GM23248 (cell line): ENCODE results near the gene CTNND2. TPM values are rescaled to one million over a fixed set of nuclear protein-coding genes. Genes with fewer than 3 reads are reported as not detected.

Experiments used
- DNase-seq: peaks from one replicate; pipeline ENCODE4 v3.0.0-alpha.2; 2015
- H2AFZ ChIP-seq: fragments of 200-600 bp; sonication (generic); 2 replicates; pipeline ENCODE4 v1.6.1; 2016; ENCODE audit warnings: antibody characterized with exemption
- H3F3A ChIP-seq: fragments of 200-600 bp; sonication (generic); 2 replicates; pipeline ENCODE4 v1.6.1; 2016; ENCODE audit warnings: mild to moderate bottlenecking, antibody characterized with exemption, mixed run types; ENCODE audit not compliant: insufficient read depth
- H3K27ac ChIP-seq: fragments of 200-600 bp; sonication (generic); 2 replicates; pipeline ENCODE4 v1.5.1; 2016; ENCODE audit warnings: mild to moderate bottlenecking
- H3K27me3 ChIP-seq: fragments of 200-600 bp; sonication (generic); replicated peaks from 2 replicates; pipeline ENCODE4 v1.6.1; 2016; ENCODE audit warnings: mild to moderate bottlenecking; ENCODE audit not compliant: insufficient read depth
- H3K36me3 ChIP-seq: fragments of 200-600 bp; sonication (generic); 2 replicates; pipeline ENCODE4 v1.6.1; 2016; ENCODE audit warnings: low read depth, mild to moderate bottlenecking
- H3K4me1 ChIP-seq: fragments of 200-600 bp; sonication (generic); 2 replicates; pipeline ENCODE4 v1.6.1; 2016; ENCODE audit warnings: mild to moderate bottlenecking; ENCODE audit not compliant: insufficient read depth
- H3K4me2 ChIP-seq: fragments of 200-600 bp; sonication (generic); one replicate; pipeline ENCODE4 v1.6.1; 2016; ENCODE audit warnings: mild to moderate bottlenecking; ENCODE audit not compliant: unreplicated experiment
- H3K4me3 ChIP-seq: fragments of 200-600 bp; sonication (generic); 2 replicates; pipeline ENCODE4 v1.5.1; 2016; ENCODE audit warnings: mild to moderate bottlenecking
- H3K79me2 ChIP-seq: fragments of 200-600 bp; sonication (generic); 2 replicates; pipeline ENCODE4 v1.6.1; 2016; ENCODE audit warnings: mild to moderate bottlenecking; ENCODE audit not compliant: insufficient read depth
- H3K9ac ChIP-seq: fragments of 200-600 bp; sonication (generic); 2 replicates; pipeline ENCODE4 v1.6.1; 2016; ENCODE audit warnings: mild to moderate bottlenecking
- H3K9me2 ChIP-seq: fragments of 200-600 bp; sonication (generic); 2 replicates; pipeline ENCODE4 v1.6.1; 2016; ENCODE audit warnings: mixed run types, mild to moderate bottlenecking, moderate library complexity; ENCODE audit not compliant: insufficient read depth
- H3K9me3 ChIP-seq: fragments of 200-600 bp; sonication (generic); one replicate; pipeline ENCODE4 v1.6.1; 2017; ENCODE audit warnings: low read depth
- H4K20me1 ChIP-seq: fragments of 200-600 bp; sonication (generic); 2 replicates; pipeline ENCODE4 v1.6.0; 2016; ENCODE audit not compliant: insufficient read depth
- EZH2 ChIP-seq: fragments of 200-600 bp; sonication (generic); IDR thresholded peaks from 2 replicates; pipeline ENCODE4 v1.6.1; 2018; ENCODE audit warnings: antibody characterized with exemption, mild to moderate bottlenecking; ENCODE audit not compliant: insufficient read depth, poor library complexity, severe bottlenecking
- EZH2phosphoT487 ChIP-seq: fragments of 200-600 bp; sonication (generic); IDR thresholded peaks from 2 replicates; pipeline ENCODE4 v1.6.1; 2018; ENCODE audit warnings: antibody characterized with exemption, moderate library complexity, mild to moderate bottlenecking, low read depth; ENCODE audit not compliant: insufficient read depth
- WGBS, 2 experiments: methylation state at CpG; one replicate each; pipeline ENCODE4 v1.1.6; 2015 to 2017; ENCODE audit warnings: low lambda C conversion rate in 2 of 2, low coverage in 1 of 2; ENCODE audit errors: missing lambda C conversion rate in 2 of 2; 5-methylcytosine and 5-hydroxymethylcytosine counted together
- in situ Hi-C: fragments of 300-500 bp; cut with MboI; formaldehyde crosslinking; loops from 2 replicates; pipeline ENCODE4 v1.15.0; 2020
- polyA plus RNA-seq: library from polyadenylated mRNA; unstranded; fragments of >200 nt; fragmentation: Nextera tagmentation; extraction: Ambion mirVana; gene quantifications from 2 replicates; pipeline ENCODE4 v1.2.1, GENCODE V29; 2016
- total RNA-seq: library from RNA; depleted of rRNA; stranded (reverse); fragments of >200 nt; shearing (Covaris generic); gene quantifications from 2 replicates; pipeline ENCODE4 v1.2.3, GENCODE V29; 2014

CTNND2 gene
- total and polyA plus RNA-seq, 2 experiments from 2014 or later, result not detected

- Histone ChIP-seq H3K9me3 (no peaks in the 10 kb centered on the region), H3K9me2 (no peaks in the 10 kb centered on the region), H3K9ac (no peak overlapping the region), H3K4me3 (no peak overlapping the region), H3K4me2 (no peak overlapping the region), H3K36me3 (no peaks in the 10 kb centered on the region), H4K20me1 (no peaks in the 10 kb centered on the region), H2AFZ (no peak overlapping the region), H3K27ac (no peak overlapping the region), H3K27me3 (no peaks in the 10 kb centered on the region), H3K4me1 (no peaks in the 10 kb centered on the region), H3F3A (no peaks in the 10 kb centered on the region), H3K79me2 (no peaks in the 10 kb centered on the region)
- WGBS, 2 experiments, result 3 to 6% methylated on average over 5 of the region's 5 CpGs
- no peak for DNase-seq
- TF ChIP-seq EZH2phosphoT487 (no peak), EZH2 (no peak)
- in situ Hi-C loops, result no loop called here
Observed at GRCh38 chr5:11394933-11395332, 509.3 kb downstream of the CTNND2 start.

GRCh38 chr5:11390291-11390767 is 513.9 kb downstream of the CTNND2 start:
- H3K4me1 ChIP-seq, result no peaks in the 10 kb centered on the region
- H3K27ac ChIP-seq, result no peak overlapping the region
- no peak overlapping the region for H3K4me2 ChIP-seq
- no peak overlapping the region for H3K9ac ChIP-seq
- in situ Hi-C loops, result no loop called here
- no peak overlapping the region for H2AFZ ChIP-seq
- H3K9me3 ChIP-seq, result no peaks in the 10 kb centered on the region
- H3K27me3 ChIP-seq, result peaks cover 17% of the 10 kb centered on the region
- DNase-seq, result peak; percentile 6
- no peaks in the 10 kb centered on the region for H3K36me3 ChIP-seq
- H3F3A ChIP-seq, result no peaks in the 10 kb centered on the region
- TF ChIP-seq EZH2 (no peak), EZH2phosphoT487 (no peak)
- H3K4me3 ChIP-seq, result no peak overlapping the region
- no peaks in the 10 kb centered on the region for H3K9me2 ChIP-seq
- 15% methylated on average over 6 of the region's 6 CpGs for WGBS, 2 experiments
- no peaks in the 10 kb centered on the region for H3K79me2 ChIP-seq
- no peaks in the 10 kb centered on the region for H4K20me1 ChIP-seq

DNA sequence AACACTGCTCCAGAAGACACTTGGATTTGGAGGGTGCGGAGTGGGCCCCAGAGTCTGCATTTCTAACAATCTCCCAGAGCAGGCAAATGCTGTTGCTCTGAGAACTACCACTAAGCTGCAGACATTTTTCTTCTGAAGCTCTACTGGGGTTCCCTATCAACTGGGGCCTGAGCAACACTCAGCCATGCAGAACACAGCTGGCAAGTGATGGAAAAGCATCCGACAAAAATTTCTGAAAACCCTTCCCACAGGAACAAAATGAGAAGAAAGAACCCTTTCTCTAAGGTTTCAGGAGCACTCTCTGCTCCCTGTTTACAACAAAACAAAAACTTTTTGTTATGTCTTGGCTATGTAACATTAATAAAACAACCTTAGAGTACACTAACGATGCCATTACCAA is 516.9 kb downstream of the CTNND2 start:
- no peak for DNase-seq
- H4K20me1 ChIP-seq, result no peaks in the 10 kb centered on the region
- no peaks in the 10 kb centered on the region for H3F3A ChIP-seq
- no peak overlapping the region for H3K4me3 ChIP-seq
- no peaks in the 10 kb centered on the region for H3K9me2 ChIP-seq
- H3K4me1 ChIP-seq, result no peaks in the 10 kb centered on the region
- in situ Hi-C loops, result no loop called here
- H3K27ac ChIP-seq, result no peak overlapping the region
- no peak for TF ChIP-seq EZH2
- no peak for TF ChIP-seq EZH2phosphoT487
- WGBS, 2 experiments, result 54 to 55% methylated on average over 3 of the region's 3 CpGs
- no peak overlapping the region for H3K9ac ChIP-seq
- peaks cover 32% of the 10 kb centered on the region for H3K27me3 ChIP-seq
- H3K4me2 ChIP-seq, result no peak overlapping the region
- no peak overlapping the region for H2AFZ ChIP-seq
- no peaks in the 10 kb centered on the region for H3K79me2 ChIP-seq
- no peaks in the 10 kb centered on the region for H3K9me3 ChIP-seq
- H3K36me3 ChIP-seq, result no peaks in the 10 kb centered on the region

GRCh38 chr5:11386398-11386797 is 517.8 kb downstream of the CTNND2 start:
- H3K36me3 ChIP-seq, result no peaks in the 10 kb centered on the region
- no peak overlapping the region for H3K9ac ChIP-seq
- no peak overlapping the region for H3K4me2 ChIP-seq
- H3K4me3 ChIP-seq, result no peak overlapping the region
- H2AFZ ChIP-seq, result no peak overlapping the region
- H4K20me1 ChIP-seq, result no peaks in the 10 kb centered on the region
- 28 to 34% methylated on average over 2 of the region's 2 CpGs for WGBS, 2 experiments
- no peaks in the 10 kb centered on the region for H3K4me1 ChIP-seq
- TF ChIP-seq EZH2, result no peak
- TF ChIP-seq EZH2phosphoT487, result no peak
- in situ Hi-C loops, result no loop called here
- no peaks in the 10 kb centered on the region for H3K9me2 ChIP-seq
- no peak for DNase-seq
- no peaks in the 10 kb centered on the region for H3F3A ChIP-seq
- H3K27ac ChIP-seq, result no peak overlapping the region
- peaks cover 32% of the 10 kb centered on the region for H3K27me3 ChIP-seq
- H3K79me2 ChIP-seq, result no peaks in the 10 kb centered on the region
- no peaks in the 10 kb centered on the region for H3K9me3 ChIP-seq

DNA sequence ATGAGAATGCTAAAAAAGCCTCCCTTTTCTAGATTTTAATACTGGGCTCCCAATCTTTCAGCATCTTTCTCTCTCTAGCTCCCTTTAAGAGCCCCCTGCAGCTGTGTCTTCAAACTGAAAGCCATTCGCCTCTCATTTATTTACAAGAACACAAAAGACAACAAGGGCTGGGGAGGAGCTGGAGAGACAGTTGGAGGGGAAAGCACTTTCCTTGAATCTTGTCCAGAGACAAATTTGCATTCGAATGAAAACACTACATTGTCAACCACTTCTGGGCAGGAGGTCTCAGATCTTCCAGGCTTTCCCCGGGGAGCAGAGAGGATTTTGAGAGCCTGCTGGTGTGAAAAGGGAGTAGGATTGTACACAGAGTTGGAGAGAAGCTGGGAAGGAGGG is 518.3 kb downstream of the CTNND2 start:
- Histone ChIP-seq H3K79me2 (no peaks in the 10 kb centered on the region), H3K36me3 (no peaks in the 10 kb centered on the region), H3K27me3 (peaks cover 32% of the 10 kb centered on the region), H3K4me2 (no peak overlapping the region), H3K4me1 (no peaks in the 10 kb centered on the region), H4K20me1 (no peaks in the 10 kb centered on the region), H3K4me3 (no peak overlapping the region), H3K9ac (no peak overlapping the region), H3K9me2 (no peaks in the 10 kb centered on the region), H3K27ac (no peak overlapping the region), H3F3A (no peaks in the 10 kb centered on the region), H2AFZ (no peak overlapping the region), H3K9me3 (no peaks in the 10 kb centered on the region)
- no peak for DNase-seq
- in situ Hi-C loops, result no loop called here
- WGBS, 2 experiments, result 4 to 10% methylated on average over 3 of the region's 3 CpGs
- no peak for TF ChIP-seq EZH2phosphoT487
- TF ChIP-seq EZH2, result no peak
